Type B pancreatic cell (in vitro differentiated cells): ENCODE measurements around the gene FDX1. TPM values are rescaled to one million over a fixed set of nuclear protein-coding genes. Genes with fewer than 3 reads are reported as not detected.

Experiments
- DNase-seq: peaks from one replicate; pipeline ENCODE4 v3.0.0; 2021; ENCODE audit warnings: mixed read lengths; ENCODE audit not compliant: unreplicated experiment; ENCODE audit errors: extremely low spot score
- H3K27ac Mint-ChIP-seq: 2 replicates; pipeline ENCODE4 v1.8.0; 2021; ENCODE audit warnings: mild to moderate bottlenecking, mixed read lengths
- H3K27me3 Mint-ChIP-seq: 2 replicates; pipeline ENCODE4 v1.8.0; 2021; ENCODE audit warnings: mixed read lengths
- H3K36me3 Mint-ChIP-seq: 2 replicates; pipeline ENCODE4 v1.8.0; 2021; ENCODE audit warnings: mixed read lengths
- H3K4me1 Mint-ChIP-seq: one replicate; pipeline ENCODE4 v1.8.0; 2021; ENCODE audit warnings: mixed read lengths; ENCODE audit not compliant: unreplicated experiment
- H3K4me3 Mint-ChIP-seq: 2 replicates; pipeline ENCODE4 v1.8.0; 2021; ENCODE audit warnings: mild to moderate bottlenecking, mixed read lengths
- H3K9me3 Mint-ChIP-seq: 2 replicates; pipeline ENCODE4 v1.8.0; 2021; ENCODE audit warnings: mixed read lengths
- total RNA-seq: library from RNA; stranded (reverse); gene quantifications from 2 replicates; pipeline ENCODE4 v1.2.1, GENCODE V29; 2021; ENCODE audit warnings: low replicate concordance
- TF ChIP-seq, protein P1 (sequence below): fragments of 200-600 bp; sonication (generic); conservative IDR thresholded peaks from 2 replicates; pipeline ENCODE4 v1.5.0; 2021; ENCODE audit warnings: antibody characterized with exemption, mild to moderate bottlenecking

Gene FDX1
- total RNA-seq, 1 donor from 2014 or later: 14.6 TPM

GRCh38 chr11:110475671-110476070, 45.9 kb downstream of the FDX1 start:
- H3K4me3 Mint-ChIP-seq: no peak overlapping the region
- H3K9me3 Mint-ChIP-seq: peaks cover 10% of the 10 kb centered on the region
- no peak for DNase-seq

DNA sequence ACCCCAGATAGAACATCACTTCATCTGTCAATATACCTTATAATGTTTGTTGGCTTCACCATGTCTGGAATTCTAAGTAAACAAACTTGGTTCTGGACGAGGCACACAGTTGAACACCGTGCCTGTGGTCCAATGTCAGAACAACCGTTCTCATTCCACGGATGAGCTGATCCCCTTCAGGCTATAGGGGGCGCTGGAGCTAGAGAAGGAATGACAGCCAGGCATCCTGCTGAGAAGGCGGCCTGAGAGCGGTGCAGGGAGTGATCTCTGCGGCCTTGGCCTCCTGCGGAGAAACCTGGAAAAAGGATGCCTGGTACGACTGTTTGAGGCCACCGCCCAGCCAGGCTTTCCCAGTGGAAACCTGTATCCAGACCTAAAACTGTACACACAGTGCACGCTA, 48.7 kb downstream of the FDX1 start:
- Mint-ChIP-seq H3K36me3 (no peaks in the 10 kb centered on the region), H3K4me1 (peaks cover 20% of the 10 kb centered on the region), H3K9me3 (peaks cover 8% of the 10 kb centered on the region), H3K27ac (no peak overlapping the region), H3K27me3 (no peaks in the 10 kb centered on the region), H3K4me3 (no peak overlapping the region)
- DNase-seq: no peak
- TF ChIP-seq, protein P1, sequence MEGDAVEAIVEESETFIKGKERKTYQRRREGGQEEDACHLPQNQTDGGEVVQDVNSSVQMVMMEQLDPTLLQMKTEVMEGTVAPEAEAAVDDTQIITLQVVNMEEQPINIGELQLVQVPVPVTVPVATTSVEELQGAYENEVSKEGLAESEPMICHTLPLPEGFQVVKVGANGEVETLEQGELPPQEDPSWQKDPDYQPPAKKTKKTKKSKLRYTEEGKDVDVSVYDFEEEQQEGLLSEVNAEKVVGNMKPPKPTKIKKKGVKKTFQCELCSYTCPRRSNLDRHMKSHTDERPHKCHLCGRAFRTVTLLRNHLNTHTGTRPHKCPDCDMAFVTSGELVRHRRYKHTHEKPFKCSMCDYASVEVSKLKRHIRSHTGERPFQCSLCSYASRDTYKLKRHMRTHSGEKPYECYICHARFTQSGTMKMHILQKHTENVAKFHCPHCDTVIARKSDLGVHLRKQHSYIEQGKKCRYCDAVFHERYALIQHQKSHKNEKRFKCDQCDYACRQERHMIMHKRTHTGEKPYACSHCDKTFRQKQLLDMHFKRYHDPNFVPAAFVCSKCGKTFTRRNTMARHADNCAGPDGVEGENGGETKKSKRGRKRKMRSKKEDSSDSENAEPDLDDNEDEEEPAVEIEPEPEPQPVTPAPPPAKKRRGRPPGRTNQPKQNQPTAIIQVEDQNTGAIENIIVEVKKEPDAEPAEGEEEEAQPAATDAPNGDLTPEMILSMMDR: peak; percentile 59

More at GRCh38 chr11:110475671-110476070, 45.9 kb downstream of the FDX1 start:
- H3K27me3 Mint-ChIP-seq: no peaks in the 10 kb centered on the region
- TF ChIP-seq, protein P1: no peak
- no peak overlapping the region for H3K27ac Mint-ChIP-seq
- H3K36me3 Mint-ChIP-seq: peaks cover 4% of the 10 kb centered on the region
- H3K4me1 Mint-ChIP-seq: peaks cover 20% of the 10 kb centered on the region

GRCh38 chr11:110479108-110480101, 49.7 kb downstream of the FDX1 start:
- no peak overlapping the region for H3K27ac Mint-ChIP-seq
- H3K27me3 Mint-ChIP-seq: no peaks in the 10 kb centered on the region
- no peaks in the 10 kb centered on the region for H3K36me3 Mint-ChIP-seq
- peaks cover 8% of the 10 kb centered on the region for H3K9me3 Mint-ChIP-seq
- H3K4me3 Mint-ChIP-seq: no peak overlapping the region
- TF ChIP-seq, protein P1: no peak
- no peak for DNase-seq
- peaks cover 17% of the 10 kb centered on the region for H3K4me1 Mint-ChIP-seq

DNA sequence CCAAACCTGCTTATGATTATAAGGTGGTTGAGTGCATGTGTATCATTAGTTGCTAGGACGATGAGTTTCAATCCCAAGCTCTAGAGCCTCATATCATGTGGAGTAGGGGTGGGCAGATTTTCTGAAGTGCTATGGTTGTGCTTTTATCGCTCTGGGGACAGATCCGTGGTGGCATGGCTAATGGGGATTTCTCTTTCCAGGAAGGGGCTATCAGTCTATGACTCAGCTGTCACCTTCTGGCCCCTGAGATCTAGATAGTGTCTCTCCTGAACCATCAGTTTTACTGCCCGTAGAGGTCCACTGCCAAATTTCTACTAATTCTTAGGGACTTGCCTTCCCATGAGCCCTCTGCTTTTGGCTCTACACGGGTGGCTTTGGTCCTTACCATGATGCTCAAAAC, 51.8 kb downstream of the FDX1 start:
- Mint-ChIP-seq H3K4me3 (no peak overlapping the region), H3K27ac (no peak overlapping the region), H3K9me3 (peaks cover 8% of the 10 kb centered on the region), H3K4me1 (no peaks in the 10 kb centered on the region), H3K36me3 (no peaks in the 10 kb centered on the region), H3K27me3 (no peaks in the 10 kb centered on the region)
- TF ChIP-seq, protein P1: no peak
- DNase-seq: no peak

DNA sequence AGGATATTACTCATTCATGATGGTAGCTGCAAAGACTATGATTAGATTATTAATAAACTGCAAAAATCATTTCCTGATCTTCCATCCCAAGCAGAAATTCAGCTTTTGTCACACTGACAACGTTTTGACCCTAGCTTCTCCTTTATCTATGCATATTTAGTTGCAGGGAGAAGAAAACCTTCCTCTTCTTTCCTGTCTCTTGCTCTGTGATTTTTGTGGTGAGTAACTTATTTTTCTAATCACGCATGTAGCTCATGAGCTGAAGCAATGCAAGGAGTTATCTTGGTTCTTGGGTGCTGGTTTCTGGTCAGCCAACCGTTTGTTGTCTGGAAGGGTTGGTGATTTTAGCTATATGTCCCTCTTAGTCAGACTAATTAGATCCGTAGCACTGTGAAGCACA, 56.4 kb downstream of the FDX1 start:
- no peak for DNase-seq
- no peaks in the 10 kb centered on the region for H3K27me3 Mint-ChIP-seq
- H3K36me3 Mint-ChIP-seq: no peaks in the 10 kb centered on the region
- TF ChIP-seq, protein P1: no peak
- H3K9me3 Mint-ChIP-seq: peaks cover 4% of the 10 kb centered on the region
- no peaks in the 10 kb centered on the region for H3K4me1 Mint-ChIP-seq
- H3K27ac Mint-ChIP-seq: no peak overlapping the region
- no peak overlapping the region for H3K4me3 Mint-ChIP-seq
